Mesenchymal stem cell (in vitro differentiated cells and primary cell): ENCODE data around the gene DENND1B.

Source experiments
- DNase-seq: peaks from one replicate; pipeline ENCODE4 v3.0.0-alpha.2; 2013
- H2AFZ ChIP-seq: one replicate; pipeline ENCODE4 v1.6.1; 2013; ENCODE audit warnings: low read depth, mild to moderate bottlenecking, control low read depth, inconsistent platforms, low read length, moderate library complexity
- H2AK5ac ChIP-seq: 2 replicates; pipeline ENCODE4 v1.6.1; 2013; ENCODE audit warnings: low read length, moderate library complexity, mild to moderate bottlenecking, inconsistent platforms; ENCODE audit not compliant: severe bottlenecking
- H2BK120ac ChIP-seq: one replicate; pipeline ENCODE4 v1.6.1; 2013; ENCODE audit warnings: low read depth, mild to moderate bottlenecking, inconsistent platforms, low read length, moderate library complexity
- H2BK12ac ChIP-seq, 2 experiments: one replicate each; pipeline ENCODE4 v1.6.1; 2013; ENCODE audit warnings: inconsistent platforms in 2 of 2, low read length in 2 of 2, mild to moderate bottlenecking in 2 of 2, moderate library complexity in 2 of 2, control low read depth in 1 of 2
- H2BK15ac ChIP-seq: one replicate; pipeline ENCODE4 v1.6.1; 2013; ENCODE audit warnings: mild to moderate bottlenecking, low read depth, inconsistent platforms; ENCODE audit not compliant: poor library complexity, severe bottlenecking
- H2BK5ac ChIP-seq: 2 replicates; pipeline ENCODE4 v1.6.1; 2013; ENCODE audit warnings: low read depth, mild to moderate bottlenecking, low read length, control low read depth, inconsistent platforms; ENCODE audit not compliant: poor library complexity, severe bottlenecking
- H3K14ac ChIP-seq, 2 experiments: one replicate each; pipeline ENCODE4 v1.6.1; 2013; ENCODE audit warnings: inconsistent platforms in 2 of 2, low read length in 2 of 2, control low read depth in 1 of 2, mild to moderate bottlenecking in 1 of 2, moderate library complexity in 1 of 2
- H3K18ac ChIP-seq, 2 experiments: one replicate each; pipeline ENCODE4 v1.6.1; 2013; ENCODE audit warnings: inconsistent platforms in 2 of 2, low read length in 2 of 2, control low read depth in 1 of 2, low read depth in 1 of 2, mild to moderate bottlenecking in 1 of 2
- H3K23ac ChIP-seq, 2 experiments: one replicate each; pipeline ENCODE4 v1.6.1; 2013; ENCODE audit warnings: inconsistent platforms in 2 of 2, low read length in 2 of 2, mild to moderate bottlenecking in 2 of 2, moderate library complexity in 2 of 2, control low read depth in 1 of 2
- H3K27ac ChIP-seq: 2 replicates; pipeline ENCODE4 v1.5.1; 2013; ENCODE audit warnings: mild to moderate bottlenecking, moderate library complexity, low read length, control low read depth, inconsistent platforms; ENCODE audit not compliant: poor library complexity, severe bottlenecking
- H3K27me3 ChIP-seq, 2 experiments: 2 replicates each; pipeline versions ENCODE4 v1.6.1 to v1.7.0; 2013; ENCODE audit warnings: low read length in 2 of 2, mild to moderate bottlenecking in 2 of 2, moderate library complexity in 2 of 2, control low read depth in 1 of 2, inconsistent platforms in 1 of 2; ENCODE audit not compliant: control insufficient read depth in 1 of 2, insufficient read depth in 1 of 2
- H3K36me3 ChIP-seq, 2 experiments: 2 replicates each; pipeline versions ENCODE4 v1.6.1 to v1.7.0; 2013; ENCODE audit warnings: low read length in 2 of 2, control low read depth in 1 of 2, inconsistent platforms in 1 of 2, low read depth in 1 of 2, mild to moderate bottlenecking in 1 of 2; ENCODE audit not compliant: insufficient read depth in 2 of 2, control insufficient read depth in 1 of 2
- H3K4ac ChIP-seq, 2 experiments: one replicate each; pipeline ENCODE4 v1.6.1; 2013; ENCODE audit warnings: inconsistent platforms in 2 of 2, low read length in 2 of 2, mild to moderate bottlenecking in 2 of 2, moderate library complexity in 2 of 2, control low read depth in 1 of 2, low read depth in 1 of 2
- H3K4me1 ChIP-seq: 2 replicates; pipeline ENCODE4 v1.6.1; 2013; ENCODE audit warnings: low read depth, low read length, control low read depth; ENCODE audit not compliant: control insufficient read depth, insufficient read depth
- H3K4me2 ChIP-seq: 2 replicates; pipeline ENCODE4 v1.6.1; 2013; ENCODE audit warnings: low read length, mild to moderate bottlenecking, inconsistent platforms; ENCODE audit not compliant: poor library complexity, severe bottlenecking
- H3K4me3 ChIP-seq, 2 experiments: 2 replicates each; pipeline versions ENCODE4 v1.5.1 to v1.7.0; 2013; ENCODE audit warnings: low read length in 2 of 2, mild to moderate bottlenecking in 2 of 2, control low read depth in 1 of 2, low read depth in 1 of 2; ENCODE audit not compliant: insufficient read depth in 1 of 2
- H3K79me1 ChIP-seq: replicated peaks from 2 replicates; pipeline ENCODE4 v1.6.1; 2013; ENCODE audit warnings: mild to moderate bottlenecking, control low read depth, low read length, inconsistent platforms; ENCODE audit not compliant: poor library complexity, severe bottlenecking
- H3K9ac ChIP-seq: 2 replicates; pipeline ENCODE4 v1.7.0; 2013; ENCODE audit warnings: mild to moderate bottlenecking, low read length, moderate library complexity
- H3K9me3 ChIP-seq: 2 replicates; pipeline ENCODE4 v1.7.0; 2013; ENCODE audit warnings: mild to moderate bottlenecking, low read length; ENCODE audit not compliant: control insufficient read depth
- H4K8ac ChIP-seq: one replicate; pipeline ENCODE4 v1.6.1; 2013; ENCODE audit warnings: inconsistent platforms, mild to moderate bottlenecking, low read length, moderate library complexity
- H4K91ac ChIP-seq: one replicate; pipeline ENCODE4 v1.6.1; 2013; ENCODE audit warnings: mild to moderate bottlenecking, low read length, inconsistent platforms
- WGBS: methylation state at CpG from one replicate; pipeline ENCODE4 v1.1.7; 2013; ENCODE audit warnings: mixed read lengths; 5-methylcytosine and 5-hydroxymethylcytosine counted together

Gene DENND1B

DNA sequence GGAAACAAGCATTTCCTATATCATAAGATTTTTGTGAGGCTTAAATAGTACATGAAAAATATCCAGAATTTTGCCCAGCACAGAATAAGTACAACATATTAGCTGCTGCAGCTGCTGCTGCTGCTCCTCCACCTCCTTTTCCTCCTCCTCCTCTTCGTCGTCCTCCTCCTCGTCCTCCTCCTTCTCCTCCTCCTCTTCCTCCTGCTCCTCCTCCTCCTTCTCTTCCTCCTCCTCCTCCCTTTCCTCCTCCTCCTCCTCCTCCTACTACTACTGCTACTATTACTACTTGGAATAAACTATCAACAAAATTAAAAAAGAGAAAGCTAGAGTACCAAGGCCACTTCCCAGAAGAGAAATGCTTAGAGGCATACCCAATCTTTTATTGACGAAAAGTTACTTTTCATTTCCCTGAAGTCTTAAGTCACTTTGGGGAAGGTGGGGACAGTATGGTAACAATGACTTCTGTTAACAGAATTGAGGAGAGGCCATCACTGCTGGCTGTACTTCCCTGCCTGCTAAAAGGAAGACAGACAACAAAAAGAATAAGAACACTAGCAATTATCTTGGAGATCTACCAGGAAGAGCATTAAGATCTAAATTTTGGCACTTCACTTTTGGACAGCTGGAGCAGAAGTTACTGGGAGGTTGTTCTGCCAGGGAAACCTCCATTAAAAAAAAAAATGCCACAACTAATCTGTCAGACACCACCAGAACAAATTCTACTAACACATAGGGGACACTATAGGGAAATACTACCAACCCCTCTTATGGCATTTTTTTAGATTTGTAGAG lies 7.1 kb downstream of the DENND1B start:
- Histone ChIP-seq H2BK120ac (no peak overlapping the region), H3K4me2 (no peak overlapping the region), H3K36me3 (peaks cover 0 to 4% of the 10 kb centered on the region in 2 experiments), H2BK15ac (no peak overlapping the region), H3K4ac (no peak overlapping the region), H3K9me3 (no peaks in the 10 kb centered on the region), H2BK12ac (no peak overlapping the region), H3K27ac (no peak overlapping the region), H4K8ac (no peak overlapping the region), H3K4me1 (no peaks in the 10 kb centered on the region), H3K27me3 (no peaks in the 10 kb centered on the region), H3K9ac (peak overlapping the region; percentile 23), H3K23ac (no peak overlapping the region), H2AK5ac (no peak overlapping the region), H3K14ac (no peak overlapping the region), H3K4me3 (peak overlapping the region in 1 of 2 experiments; percentile 39), H3K18ac (no peak overlapping the region), H2AFZ (no peak overlapping the region), H3K79me1 (peaks cover 30% of the 10 kb centered on the region), H2BK5ac (no peak overlapping the region), H4K91ac (no peak overlapping the region)
- WGBS: 62% methylated on average over 4 of the region's 4 CpGs
- DNase-seq: no peak

DNA sequence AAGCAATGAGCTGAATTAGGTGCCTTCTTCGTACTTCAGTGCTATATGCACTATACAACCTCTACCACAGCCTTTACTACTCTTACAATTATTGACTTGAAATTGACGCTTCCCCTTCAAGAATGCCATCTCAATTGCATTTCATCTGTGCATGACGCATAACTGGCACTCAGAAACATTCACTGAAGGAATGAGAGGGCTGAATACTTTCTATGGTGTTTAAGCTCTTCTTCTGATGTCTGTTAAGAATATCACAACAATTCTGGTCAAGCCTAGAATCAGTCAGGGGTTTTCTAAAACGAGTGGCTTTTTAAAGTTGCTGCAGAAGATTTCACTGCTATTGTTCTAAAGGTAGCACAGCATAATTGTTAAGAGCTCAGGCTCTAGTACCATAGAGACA lies 11.5 kb downstream of the DENND1B start:
- H3K27me3 ChIP-seq: no peaks in the 10 kb centered on the region
- H3K23ac ChIP-seq: no peak overlapping the region
- H3K9me3 ChIP-seq: no peaks in the 10 kb centered on the region
- no peak overlapping the region for H3K27ac ChIP-seq
- no peak overlapping the region for H3K18ac ChIP-seq
- H2BK12ac ChIP-seq: no peak overlapping the region
- no peak overlapping the region for H4K91ac ChIP-seq
- H3K9ac ChIP-seq: no peak overlapping the region
- H3K4me3 ChIP-seq: no peak overlapping the region
- H3K79me1 ChIP-seq: peaks cover 18% of the 10 kb centered on the region
- H2BK5ac ChIP-seq: no peak overlapping the region
- 78% methylated on average over 4 of the region's 4 CpGs for WGBS
- no peak overlapping the region for H3K4me2 ChIP-seq
- peak; percentile 7 for DNase-seq
- H4K8ac ChIP-seq: no peak overlapping the region
- H3K4me1 ChIP-seq: no peaks in the 10 kb centered on the region
- H3K36me3 ChIP-seq: peaks cover 0 to 2% of the 10 kb centered on the region in 2 experiments
- no peak overlapping the region for H2BK15ac ChIP-seq
- no peak overlapping the region for H2AK5ac ChIP-seq
- no peak overlapping the region for H2AFZ ChIP-seq
- no peak overlapping the region for H2BK120ac ChIP-seq
- no peak overlapping the region for H3K4ac ChIP-seq
- H3K14ac ChIP-seq: no peak overlapping the region

DNA sequence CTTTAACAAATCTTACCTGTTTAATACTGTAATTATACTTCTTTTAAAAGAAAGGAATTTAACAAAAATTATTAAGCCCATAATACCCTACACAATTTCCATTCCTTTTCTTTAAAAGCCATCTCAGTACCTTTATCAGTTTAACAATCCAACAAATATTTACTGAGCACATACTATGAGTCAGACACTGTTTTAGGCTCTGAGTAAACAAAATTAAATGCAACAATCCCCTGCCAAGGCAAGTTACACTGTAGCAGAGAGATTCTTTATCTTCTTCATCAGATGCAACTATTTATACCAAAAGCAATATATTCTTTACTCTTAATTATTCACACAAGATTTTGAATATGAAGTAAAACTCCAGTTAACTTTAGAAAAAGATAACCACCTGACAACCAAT lies 12.0 kb downstream of the DENND1B start:
- H2BK15ac ChIP-seq: no peak overlapping the region
- peak; percentile 25 for DNase-seq
- no peak overlapping the region for H3K14ac ChIP-seq

DNA sequence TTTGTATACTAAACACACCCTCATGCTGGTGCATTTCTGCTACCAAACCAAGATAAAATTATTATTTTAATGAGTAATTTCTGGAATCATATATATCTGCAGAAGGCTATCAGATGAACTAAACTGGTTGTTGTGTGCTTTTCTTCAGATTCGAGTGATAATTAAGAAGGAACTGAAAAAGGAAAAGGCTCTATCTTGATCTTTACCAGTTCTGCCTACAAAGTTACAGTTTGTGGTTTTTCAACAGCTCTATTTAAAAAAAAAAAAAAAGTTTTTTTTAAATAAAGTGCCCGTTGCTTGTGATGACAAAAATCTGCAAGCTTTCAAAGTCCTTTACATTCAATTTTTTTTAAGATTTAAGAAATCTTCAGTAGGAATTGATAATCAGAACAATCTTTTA lies 13.6 kb downstream of the DENND1B start:
- no peak overlapping the region for H3K27ac ChIP-seq
- no peak overlapping the region for H3K4me2 ChIP-seq
- H3K4me1 ChIP-seq: no peaks in the 10 kb centered on the region
- H3K27me3 ChIP-seq: no peaks in the 10 kb centered on the region
- no peak overlapping the region for H3K9ac ChIP-seq
- H3K4me3 ChIP-seq: no peak overlapping the region
- DNase-seq: no peak
- no peak overlapping the region for H2BK15ac ChIP-seq
- H3K4ac ChIP-seq: no peak overlapping the region
- H3K14ac ChIP-seq: no peak overlapping the region
- no peak overlapping the region for H3K23ac ChIP-seq
- H2AK5ac ChIP-seq: no peak overlapping the region
- H3K18ac ChIP-seq: no peak overlapping the region
- H3K9me3 ChIP-seq: no peaks in the 10 kb centered on the region
- H4K91ac ChIP-seq: no peak overlapping the region
- peaks cover 0 to 2% of the 10 kb centered on the region in 2 experiments for H3K36me3 ChIP-seq
- no peak overlapping the region for H2BK5ac ChIP-seq
- no peak overlapping the region for H2BK12ac ChIP-seq
- WGBS: 60% methylated on average over 1 of the region's 2 CpGs
- H2AFZ ChIP-seq: no peak overlapping the region
- peaks cover 15% of the 10 kb centered on the region for H3K79me1 ChIP-seq
- H4K8ac ChIP-seq: no peak overlapping the region
- H2BK120ac ChIP-seq: no peak overlapping the region

More for the DNA sequence above, 12.0 kb downstream of the DENND1B start:
- H3K36me3 ChIP-seq: peaks cover 0 to 2% of the 10 kb centered on the region in 2 experiments
- H3K4ac ChIP-seq: no peak overlapping the region
- no peaks in the 10 kb centered on the region for H3K4me1 ChIP-seq
- H3K23ac ChIP-seq: no peak overlapping the region
- no peak overlapping the region for H2AK5ac ChIP-seq
- no peak overlapping the region for H2BK5ac ChIP-seq
- no peak overlapping the region for H3K18ac ChIP-seq
- H3K9ac ChIP-seq: no peak overlapping the region
- no peaks in the 10 kb centered on the region for H3K9me3 ChIP-seq
- no peaks in the 10 kb centered on the region for H3K27me3 ChIP-seq
- peaks cover 17% of the 10 kb centered on the region for H3K79me1 ChIP-seq
- H3K4me2 ChIP-seq: no peak overlapping the region
- H2BK120ac ChIP-seq: no peak overlapping the region
- H3K4me3 ChIP-seq: no peak overlapping the region
- no peak overlapping the region for H4K8ac ChIP-seq
- no peak overlapping the region for H2BK12ac ChIP-seq
- no peak overlapping the region for H4K91ac ChIP-seq
- H2AFZ ChIP-seq: no peak overlapping the region
- H3K27ac ChIP-seq: no peak overlapping the region
